NB4 (cell line): ENCODE measurements around the gene CENPO.

Experiments used
- CTCF ChIP-seq: IDR thresholded peaks from one replicate; pipeline ENCODE4 v1.5.1; 2012; ENCODE audit warnings: low read depth, low read length
- POLR2A ChIP-seq: IDR thresholded peaks from 2 replicates; pipeline ENCODE4 v1.6.1; 2011; ENCODE audit warnings: mild to moderate bottlenecking; ENCODE audit not compliant: insufficient read length; ENCODE audit errors: extremely low read depth

- no peak for TF ChIP-seq CTCF
- TF ChIP-seq POLR2A = no peak
Observed at GRCh38 chr2:24821433-24821891, 28.2 kb downstream of the CENPO start.
